ENCODE measurements around the gene NHLH1. TPM values are rescaled to one million over a fixed set of nuclear protein-coding genes. Genes with fewer than 3 reads are reported as not detected.

Gene NHLH1
- total and polyA plus RNA-seq, 2 donors (not counting 3 experiments of a cell fraction or from before 2014, with no cell fraction given), result 0.46 TPM

GRCh38 chr1:160340866-160341265 lies 26.0 kb upstream of the NHLH1 start:
- H2AFZ ChIP-seq (ENCODE audit: low read depth, low read length), result no peak overlapping the region
- H3K9me1 ChIP-seq (replicated peaks; ENCODE audit: control insufficient read depth, extremely low read depth, insufficient read depth, low read length), result no peaks in the 10 kb centered on the region
- no peak overlapping the region for H3K9ac ChIP-seq (replicated peaks; ENCODE audit: extremely low read depth, insufficient read depth, low read length)
- intact Hi-C loops (cut with micrococcal nuclease), result loop anchor here (5.0 kb wide), 2 partner anchors 34 to 134 kb away; partner anchors contain the start of gene PEA15
- no peaks in the 10 kb centered on the region for H3K9me3 ChIP-seq (replicated peaks; ENCODE audit: control insufficient read depth, insufficient read depth, low read length)
- H3K4me2 ChIP-seq (ENCODE audit: insufficient read depth, low read length), result peak overlapping the region; percentile 78
- POLR2A ChIA-PET, result no interaction called here
- BruUV-seq (replicated peaks), result no TSS peak
- peaks cover 36% of the 10 kb centered on the region for H3K4me1 ChIP-seq (ENCODE audit: control insufficient read depth, extremely low read depth, insufficient read depth, low read length)
- no peaks in the 10 kb centered on the region for H3K27me3 ChIP-seq (ENCODE audit: control insufficient read depth in 2 of 2, insufficient read depth in 2 of 2, low read length in 2 of 2)
- peaks cover 3% of the 10 kb centered on the region for H4K20me1 ChIP-seq (replicated peaks; ENCODE audit: control insufficient read depth, extremely low read depth, insufficient read depth, low read length)
- no peak for FAIRE-seq
- H3K79me2 ChIP-seq (ENCODE audit: control insufficient read depth, insufficient read depth, low read length), result peaks cover 82% of the 10 kb centered on the region
- CTCF ChIA-PET, result interaction anchor here (1.4 kb wide), 1 partner anchor 31 kb away, joined by 3 read pairs; no protein-coding TSS in a partner anchor
- dilution Hi-C loops (cut with MboI; ENCODE audit: extremely low pct_ligation_motif_present, low sequenced_read_pairs), result no loop called here
- no peak for TF ChIP-seq POLR2AphosphoS5 (IDR thresholded peaks at IDR 0.05; ENCODE audit: insufficient read depth, low read depth, low read length)
- no peak for TF ChIP-seq MYC (IDR thresholded peaks at IDR 0.05; ENCODE audit: low read depth, low read length)
- TF ChIP-seq POLR2A (IDR thresholded peaks at IDR 0.05; ENCODE audit: low read depth, low read length), result no peak
- TF ChIP-seq, protein P1, sequence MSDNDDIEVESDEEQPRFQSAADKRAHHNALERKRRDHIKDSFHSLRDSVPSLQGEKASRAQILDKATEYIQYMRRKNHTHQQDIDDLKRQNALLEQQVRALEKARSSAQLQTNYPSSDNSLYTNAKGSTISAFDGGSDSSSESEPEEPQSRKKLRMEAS (IDR thresholded peaks at IDR 0.05; ENCODE audit: insufficient read depth, insufficient read length), result no peak
- no peak for TF ChIP-seq EZH2 (IDR thresholded peaks at IDR 0.05; ENCODE audit: borderline replicate concordance, low read depth, low read length, severe bottlenecking)
- no peak for TF ChIP-seq FOS (IDR thresholded peaks at IDR 0.05; ENCODE audit: borderline replicate concordance, insufficient read depth, low read length)
- no peak for TF ChIP-seq GATA2 (IDR thresholded peaks at IDR 0.05; ENCODE audit: insufficient read depth, insufficient read length, low read depth, low read length)
- TF ChIP-seq CTCF (IDR thresholded peaks at IDR 0.05; ENCODE audit: extremely low read depth in 1 of 2, insufficient read depth in 1 of 2, low read depth in 1 of 2, low read length in 2 of 2), result no peak
- no peak for DNase-seq (ENCODE audit: low read depth, low spot score)
- H3K36me3 ChIP-seq (ENCODE audit: control insufficient read depth in 2 of 2, extremely low read depth in 1 of 2, insufficient read depth in 2 of 2, low read length in 2 of 2), result peaks cover 6 to 16% of the 10 kb centered on the region in 2 experiments
- peak overlapping the region in 1 of 3 experiments; percentile 21 for H3K4me3 ChIP-seq (replicated peaks in 1 of 3; ENCODE audit: insufficient read depth in 1 of 3, low read depth in 1 of 3, low read length in 3 of 3)
- no peak overlapping the region for H3K27ac ChIP-seq (ENCODE audit: insufficient read depth, low read depth, low read length)

All from endothelial cell of umbilical vein (primary cell).